H4 (cell line): ENCODE measurements around the gene TIMM13. TPM values are rescaled to one million over a fixed set of nuclear protein-coding genes. Genes with fewer than 3 reads are reported as not detected.

Source experiments
- DNase-seq: peaks from one replicate; pipeline ENCODE4 v3.0.0-alpha.2; 2015; ENCODE audit warnings: low spot score
- total RNA-seq: library from RNA; depleted of rRNA; stranded (reverse); fragments of >200 nt; shearing (Covaris generic); gene quantifications from 2 replicates; pipeline ENCODE4 v1.2.3, GENCODE V29; 2014; rRNA removed

Gene TIMM13
- total RNA-seq, 1 experiment from 2014 or later = 40.8 TPM

DNA sequence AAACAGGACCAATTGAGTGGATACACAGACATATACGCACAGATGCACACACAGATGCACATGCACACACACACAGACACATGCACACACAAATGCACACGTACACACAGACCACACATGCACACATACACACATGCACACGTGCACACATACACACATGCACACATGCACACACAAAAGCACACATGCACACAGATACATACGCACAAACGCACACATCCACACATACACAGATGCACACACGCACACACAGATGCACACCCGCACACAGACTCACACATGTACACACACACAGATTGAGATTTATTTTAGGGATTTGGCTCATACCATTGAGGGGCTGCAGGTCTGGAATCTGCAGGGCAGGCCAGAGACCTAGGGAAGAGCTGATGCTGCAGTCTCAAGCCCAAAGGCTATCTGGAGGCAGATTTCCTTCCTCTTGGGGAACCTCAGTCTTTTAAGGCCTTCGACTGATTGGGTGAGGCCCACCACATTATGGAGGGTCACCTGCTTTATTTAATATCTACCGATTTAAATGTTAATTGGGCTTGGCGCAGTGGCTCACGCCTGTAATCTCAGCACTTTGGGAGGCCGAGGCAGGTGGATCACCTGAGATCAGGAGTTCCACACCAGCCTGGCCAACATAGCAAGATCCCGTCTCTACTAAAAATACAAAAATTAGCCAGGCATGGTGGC, 44.7 kb downstream of the TIMM13 start:
- no peak for DNase-seq

GRCh38 chr19:2381148-2381820, 46.1 kb downstream of the TIMM13 start:
- no peak for DNase-seq

DNA sequence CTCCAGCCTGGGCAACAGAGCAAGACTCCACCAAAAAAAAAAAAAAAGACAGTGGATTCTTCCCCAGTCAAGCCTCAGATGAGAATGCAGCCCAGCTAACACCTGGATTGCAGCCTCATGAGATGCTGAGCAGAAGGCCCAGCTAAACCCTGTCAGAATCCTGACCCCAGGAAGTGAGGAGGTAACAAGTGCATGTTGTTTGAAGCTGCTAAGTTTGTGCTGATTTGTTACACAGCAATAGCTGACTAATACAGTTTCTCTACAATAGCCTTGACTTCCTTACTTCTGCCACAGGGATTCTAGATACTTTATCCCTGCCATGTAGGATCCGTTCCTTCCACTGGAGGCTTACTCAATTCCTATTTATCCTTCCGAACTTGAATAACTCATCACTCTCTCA, 46.8 kb downstream of the TIMM13 start:
- DNase-seq = no peak

DNA sequence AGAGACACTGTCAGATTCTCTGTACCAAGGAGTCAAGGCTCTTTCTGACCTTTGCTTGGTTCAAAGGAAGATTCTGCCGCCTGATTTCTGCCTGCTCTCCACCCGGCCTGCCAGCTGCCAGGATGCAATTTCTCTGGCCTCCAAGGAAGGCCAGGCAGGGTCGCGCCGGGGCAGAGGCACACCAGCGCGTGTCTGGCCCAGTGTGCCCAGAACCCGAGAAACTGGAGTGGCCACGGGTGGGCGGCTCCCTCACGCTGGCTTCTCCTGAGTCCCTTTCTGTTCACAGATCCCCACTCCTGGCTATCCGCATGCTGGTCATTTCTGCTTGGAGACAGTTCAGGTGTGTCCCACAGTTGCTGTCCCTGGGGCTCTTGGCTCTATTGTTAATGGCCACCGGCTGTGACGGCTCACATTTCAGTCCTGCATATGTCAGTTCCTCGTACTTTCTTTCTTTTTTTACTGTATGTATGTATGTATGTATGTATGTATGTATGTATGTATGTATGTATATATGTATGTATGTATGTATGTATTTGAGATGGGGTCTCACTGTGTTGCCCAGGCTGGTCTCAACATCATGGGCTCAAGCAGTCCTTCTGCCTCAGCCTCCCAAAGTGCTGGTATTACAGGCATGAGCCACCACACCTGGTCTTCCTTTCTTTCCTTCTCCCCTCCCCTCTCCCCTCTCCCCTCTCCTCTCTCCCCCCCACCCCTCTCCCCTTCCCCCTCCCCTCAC, 50.4 kb downstream of the TIMM13 start:
- no peak for DNase-seq

Other genes with a start within 250 kb of the TIMM13 start
- 45.1 and 50.8 TPM in 2 replicates for gene PLEKHJ1, start 191.3 kb downstream of the TIMM13 start, total RNA-seq
- gene SF3A2, start 190.8 kb downstream of the TIMM13 start, total RNA-seq = 10.8 and 13.3 TPM in 2 replicates
- gene AMH, start 178.3 kb downstream of the TIMM13 start, total RNA-seq = 0.68 and 1.0 TPM in 2 replicates
- gene JSRP1, start 171.2 kb downstream of the TIMM13 start, total RNA-seq = 0.66 TPM in 1 of 2 replicates, not detected in the other
- 0.06 TPM in 1 of 2 replicates, not detected in the other for gene PEAK3, start 145.4 kb downstream of the TIMM13 start, total RNA-seq
- 0.02 TPM in 1 of 2 replicates, not detected in the other for gene LINGO3, start 119.4 kb downstream of the TIMM13 start, total RNA-seq
- 235 and 259 TPM in 2 replicates for gene LSM7, start 99.0 kb downstream of the TIMM13 start, total RNA-seq
- 9.3 and 10.2 TPM in 2 replicates for gene SPPL2B, start 98.9 kb downstream of the TIMM13 start, total RNA-seq
- gene TMPRSS9, start 67.3 kb downstream of the TIMM13 start, total RNA-seq = 0.45 TPM in 1 of 2 replicates, not detected in the other
- gene LMNB2, start 29.4 kb upstream of the TIMM13 start, total RNA-seq = 64.3 and 86.4 TPM in 2 replicates
- gene GADD45B, start 48.5 kb upstream of the TIMM13 start, total RNA-seq = 14.3 and 82.3 TPM in 2 replicates